Mucosa of rectum (tissue), 2 donors: Measurements from ENCODE around the gene SUSD4.
"Not testable (repeated sequence)": the region's sequence is repeated elsewhere in the genome, so short reads cannot be mapped to it uniquely, and the experiment has no call there.

Experiments used
- H3K27ac ChIP-seq, 2 donors: one replicate each; pipeline ENCODE4 v1.7.0; 2013; ENCODE audit warnings: inconsistent platforms in 2 of 2, low read depth in 2 of 2, low read length in 2 of 2
- H3K27me3 ChIP-seq, 2 donors: one replicate each; pipeline ENCODE4 v1.7.0; 2013; ENCODE audit warnings: low read length in 2 of 2; ENCODE audit not compliant: control insufficient read depth in 2 of 2, insufficient read depth in 2 of 2
- H3K36me3 ChIP-seq, 2 donors: one replicate each; pipeline ENCODE4 v1.7.0; 2013; ENCODE audit warnings: low read length in 2 of 2; ENCODE audit not compliant: control insufficient read depth in 2 of 2, insufficient read depth in 2 of 2
- H3K4me1 ChIP-seq, 2 donors: one replicate each; pipeline ENCODE4 v1.7.0; 2013; ENCODE audit warnings: low read length in 2 of 2, mild to moderate bottlenecking in 1 of 2; ENCODE audit not compliant: control insufficient read depth in 2 of 2, insufficient read depth in 2 of 2
- H3K4me3 ChIP-seq, 2 donors: one replicate each; pipeline ENCODE4 v1.7.0; 2013; ENCODE audit warnings: low read length in 2 of 2
- H3K9ac ChIP-seq, 2 donors: one replicate each; pipeline ENCODE4 v1.7.0; 2013; ENCODE audit warnings: low read length in 2 of 2, low read depth in 1 of 2, mild to moderate bottlenecking in 1 of 2
- H3K9me3 ChIP-seq, 2 donors: one replicate each; pipeline ENCODE4 v1.7.0; 2013; ENCODE audit warnings: low read length in 2 of 2; ENCODE audit not compliant: control insufficient read depth in 2 of 2
- donor health status: healthy.
- donor health status: Normal muscosa, but diverticular disease.

The SUSD4 gene

DNA sequence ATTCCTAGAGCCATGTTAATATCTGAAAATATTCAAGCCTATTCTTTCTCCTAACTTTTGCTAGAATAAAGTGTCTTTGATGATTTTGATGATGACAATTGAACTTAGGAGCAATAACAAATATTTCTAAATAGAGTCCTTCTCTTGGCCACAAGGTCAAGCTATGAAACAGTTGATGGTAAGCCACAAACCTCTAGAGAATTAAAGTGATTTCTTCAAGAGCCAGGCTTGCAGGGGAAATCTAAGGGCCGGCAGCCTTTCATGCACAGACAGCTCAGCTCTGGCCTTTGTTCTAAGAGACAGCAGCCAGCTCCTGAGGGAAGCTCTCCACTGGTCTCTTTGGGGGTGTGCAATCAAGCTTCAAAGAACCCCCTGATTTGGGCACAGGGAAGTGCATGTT lies 59.0 kb downstream of the SUSD4 start:
- H3K9ac ChIP-seq = no peak overlapping the region
- H3K4me1 ChIP-seq = no peaks in the 10 kb centered on the region
- no peak overlapping the region for H3K27ac ChIP-seq
- no peaks in the 10 kb centered on the region for H3K36me3 ChIP-seq
- H3K4me3 ChIP-seq = no peak overlapping the region
- no peaks in the 10 kb centered on the region for H3K27me3 ChIP-seq
- no peaks in the 10 kb centered on the region for H3K9me3 ChIP-seq

DNA sequence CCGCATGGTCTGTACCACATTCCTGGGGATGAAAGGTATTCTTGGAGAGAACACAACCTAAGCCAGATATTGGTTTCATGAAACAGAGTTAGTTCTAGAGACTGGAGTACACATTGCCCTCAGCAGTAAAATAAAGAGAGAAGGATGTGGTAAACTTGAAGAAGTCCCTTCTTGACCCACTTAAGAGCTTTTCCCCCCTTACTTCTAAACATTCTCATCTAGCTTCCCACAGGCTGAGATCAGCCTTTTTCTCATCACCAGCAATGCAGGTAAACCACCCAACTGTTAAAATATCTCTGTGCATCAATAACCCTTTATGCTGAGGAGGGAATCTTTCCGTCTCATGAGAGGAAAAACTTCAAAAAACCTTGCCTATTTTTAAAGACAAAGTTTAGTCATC lies 62.6 kb downstream of the SUSD4 start:
- Histone ChIP-seq H3K27ac (no peak overlapping the region), H3K4me1 (no peaks in the 10 kb centered on the region), H3K4me3 (no peak overlapping the region), H3K27me3 (no peaks in the 10 kb centered on the region), H3K9ac (no peak overlapping the region), H3K36me3 (no peaks in the 10 kb centered on the region), H3K9me3 (no peaks in the 10 kb centered on the region)

DNA sequence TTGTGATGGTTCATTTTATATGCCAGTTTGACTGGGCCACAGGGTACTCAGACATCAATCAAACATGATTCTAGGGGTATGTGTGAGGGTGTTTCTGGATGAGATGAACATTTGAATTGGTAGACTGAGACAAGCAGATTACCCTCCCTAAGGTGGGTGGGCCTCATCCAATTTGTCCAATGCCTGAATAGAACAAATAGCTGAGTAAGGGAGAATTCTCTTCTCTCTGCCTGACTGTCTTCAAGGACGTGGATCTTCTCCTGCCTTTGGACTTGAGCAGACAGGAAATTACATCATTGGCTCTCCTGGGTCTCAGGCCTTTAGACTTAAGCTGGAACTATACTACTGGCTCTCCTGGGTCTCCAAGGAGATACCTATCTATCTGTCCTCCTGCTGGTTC lies 64.4 kb downstream of the SUSD4 start:
- Histone ChIP-seq H3K36me3 (no peaks in the 10 kb centered on the region), H3K9me3 (no peaks in the 10 kb centered on the region), H3K27me3 (no peaks in the 10 kb centered on the region), H3K4me3 (no peak overlapping the region), H3K9ac (no peak overlapping the region), H3K4me1 (no peaks in the 10 kb centered on the region), H3K27ac (no peak overlapping the region)

DNA sequence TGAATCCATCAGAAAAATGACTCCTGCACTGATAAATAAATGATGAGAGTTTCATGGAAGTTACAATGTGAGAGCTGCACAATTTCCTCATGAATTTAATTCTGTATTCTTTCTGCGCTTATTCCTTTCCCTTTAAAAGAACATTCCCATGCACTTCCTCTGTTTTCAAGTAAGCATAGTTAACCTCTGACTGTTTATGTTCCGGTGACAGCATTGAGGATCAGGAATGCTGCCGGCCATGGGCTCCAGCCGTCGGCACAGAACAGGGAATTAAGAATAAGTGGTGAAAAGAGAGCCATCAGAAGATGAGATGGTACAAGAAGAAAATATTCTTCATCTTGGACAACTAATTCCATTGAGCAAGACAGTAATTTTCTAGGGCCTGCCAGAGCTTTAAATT lies 65.3 kb downstream of the SUSD4 start:
- no peak overlapping the region for H3K9ac ChIP-seq
- no peaks in the 10 kb centered on the region for H3K9me3 ChIP-seq
- no peak overlapping the region for H3K4me3 ChIP-seq
- no peaks in the 10 kb centered on the region for H3K36me3 ChIP-seq
- H3K27me3 ChIP-seq = no peaks in the 10 kb centered on the region
- H3K4me1 ChIP-seq = no peaks in the 10 kb centered on the region
- no peak overlapping the region for H3K27ac ChIP-seq

DNA sequence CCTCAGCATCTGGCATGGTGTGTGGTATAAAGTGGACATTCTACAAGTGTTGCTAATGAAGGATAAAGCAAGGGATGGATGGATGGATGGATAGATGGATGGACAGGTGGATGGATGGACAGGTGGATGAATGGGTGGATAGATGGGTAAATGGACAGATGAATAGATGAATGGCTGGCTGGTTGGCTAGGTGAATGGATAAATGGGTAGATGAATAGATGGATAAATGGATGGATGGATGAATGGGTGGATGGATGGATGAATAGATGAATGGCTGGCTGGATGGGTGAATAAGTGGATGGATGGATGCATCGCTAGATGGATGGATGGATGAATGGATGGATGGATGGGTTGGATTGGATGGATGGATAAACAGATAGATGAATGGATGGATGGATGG lies 66.2 kb downstream of the SUSD4 start:
- Histone ChIP-seq H3K27ac (no peak overlapping the region), H3K4me1 (no peaks in the 10 kb centered on the region), H3K27me3 (no peaks in the 10 kb centered on the region), H3K9me3 (no peaks in the 10 kb centered on the region), H3K36me3 (no peaks in the 10 kb centered on the region), H3K9ac (no peak overlapping the region), H3K4me3 (no peak overlapping the region)

DNA sequence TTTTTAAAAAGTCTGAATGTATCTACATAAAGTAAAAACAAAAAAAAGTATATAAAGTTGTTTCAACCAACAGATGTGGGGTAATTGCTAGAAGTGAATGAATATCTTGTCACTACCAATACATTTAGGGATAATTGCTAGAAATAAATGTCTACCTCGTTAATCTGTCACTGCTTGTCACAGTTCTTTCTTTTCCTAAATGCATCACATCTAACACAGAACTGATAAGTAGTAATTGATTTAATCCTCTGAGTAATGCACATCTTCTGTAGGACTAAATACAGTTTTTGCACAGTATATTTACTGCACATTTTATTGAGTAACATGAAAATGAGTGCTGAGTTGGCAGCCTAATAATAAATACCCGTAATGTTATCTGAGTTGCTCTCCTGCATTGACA lies 72.2 kb downstream of the SUSD4 start:
- H3K27ac ChIP-seq = no peak overlapping the region
- no peaks in the 10 kb centered on the region for H3K9me3 ChIP-seq
- H3K9ac ChIP-seq = no peak overlapping the region
- no peak overlapping the region for H3K4me3 ChIP-seq
- no peaks in the 10 kb centered on the region for H3K36me3 ChIP-seq
- H3K4me1 ChIP-seq = no peaks in the 10 kb centered on the region
- H3K27me3 ChIP-seq = no peaks in the 10 kb centered on the region

DNA sequence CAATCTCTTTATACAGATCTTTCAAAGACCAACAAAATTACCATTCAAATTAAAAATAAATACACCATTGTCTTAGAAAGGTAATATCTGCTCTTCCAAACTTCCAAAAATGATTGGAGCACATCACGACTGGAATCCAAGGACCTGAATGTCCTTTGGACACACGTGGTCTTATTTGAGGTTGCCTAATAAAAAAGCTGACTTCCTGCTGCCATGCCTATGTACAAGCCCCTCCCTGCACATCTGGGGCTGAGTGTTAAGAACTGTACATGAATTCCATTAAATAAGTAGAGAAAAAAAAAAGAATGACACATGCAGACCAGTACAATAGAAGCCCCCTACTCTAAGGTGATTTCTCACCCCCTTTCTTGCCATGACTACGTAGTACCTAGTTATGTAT lies 73.6 kb downstream of the SUSD4 start:
- H3K36me3 ChIP-seq = no peaks in the 10 kb centered on the region
- no peaks in the 10 kb centered on the region for H3K27me3 ChIP-seq
- H3K9me3 ChIP-seq = no peaks in the 10 kb centered on the region
- no peak overlapping the region for H3K4me3 ChIP-seq
- H3K9ac ChIP-seq = no peak overlapping the region
- no peaks in the 10 kb centered on the region for H3K4me1 ChIP-seq
- H3K27ac ChIP-seq = no peak overlapping the region

DNA sequence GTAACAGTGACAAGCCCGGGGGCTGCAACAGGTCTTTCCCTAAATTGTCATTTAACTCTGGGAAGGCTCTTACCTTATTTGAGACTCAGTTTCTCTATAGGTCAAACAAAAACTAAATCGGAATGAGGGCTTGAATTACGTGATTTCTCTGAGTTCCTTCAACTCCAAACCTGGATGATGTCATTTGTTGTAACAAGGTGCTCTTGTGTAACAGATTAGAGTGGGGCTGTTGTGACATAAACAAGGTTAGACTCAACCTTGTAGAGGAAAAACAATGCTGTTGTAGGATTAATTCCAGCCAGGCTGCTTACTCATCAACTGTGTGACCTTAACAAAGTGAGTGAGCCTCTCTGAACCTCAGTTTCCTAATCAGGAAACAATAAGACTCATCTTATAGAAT lies 74.4 kb downstream of the SUSD4 start:
- H3K27ac ChIP-seq = no peak overlapping the region
- no peaks in the 10 kb centered on the region for H3K4me1 ChIP-seq
- H3K4me3 ChIP-seq = no peak overlapping the region
- no peaks in the 10 kb centered on the region for H3K36me3 ChIP-seq
- H3K27me3 ChIP-seq = no peaks in the 10 kb centered on the region
- H3K9ac ChIP-seq = no peak overlapping the region
- no peaks in the 10 kb centered on the region for H3K9me3 ChIP-seq

DNA sequence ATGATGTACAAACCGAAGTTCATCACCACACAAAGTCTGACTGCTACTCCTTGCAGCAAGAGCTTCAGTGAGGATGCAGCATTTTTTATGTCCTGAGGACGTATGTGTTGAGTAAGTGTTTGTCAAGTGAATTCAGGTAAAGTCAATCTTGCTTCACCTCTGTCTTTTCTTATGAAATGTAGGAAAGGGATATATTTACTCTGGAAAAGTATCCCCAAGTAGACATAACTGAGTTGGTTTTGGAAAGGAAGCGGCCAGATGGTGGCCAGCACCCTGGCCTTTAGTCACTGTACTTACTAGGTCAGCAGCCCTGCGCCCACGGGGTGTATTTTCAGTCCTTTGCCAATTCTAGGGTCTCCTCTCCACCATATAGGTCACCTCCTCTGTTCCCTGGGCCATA lies 75.2 kb downstream of the SUSD4 start:
- Histone ChIP-seq H3K9me3 (no peaks in the 10 kb centered on the region), H3K36me3 (no peaks in the 10 kb centered on the region), H3K9ac (no peak overlapping the region), H3K27me3 (no peaks in the 10 kb centered on the region), H3K4me1 (no peaks in the 10 kb centered on the region), H3K27ac (no peak overlapping the region), H3K4me3 (no peak overlapping the region)

DNA sequence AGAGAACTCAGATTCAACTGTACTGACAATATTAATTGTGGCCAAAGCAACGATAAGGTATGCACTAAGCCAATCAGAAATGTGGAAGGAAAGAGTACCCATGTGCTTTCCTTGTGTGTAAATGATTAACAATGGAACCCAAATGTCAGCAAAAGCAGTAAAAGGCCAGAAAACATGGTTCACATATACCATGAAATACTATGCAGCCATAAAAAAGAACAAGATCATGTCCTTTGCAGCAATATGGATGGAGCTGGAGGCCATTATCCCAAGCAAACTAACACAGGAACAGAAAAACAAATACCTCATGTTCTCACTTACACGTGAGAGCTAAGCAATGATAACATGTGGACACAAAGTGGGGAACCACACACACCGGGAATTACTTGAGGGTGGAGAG lies 78.5 kb downstream of the SUSD4 start:
- H3K36me3 ChIP-seq = no peaks in the 10 kb centered on the region
- H3K9ac ChIP-seq = no peak overlapping the region
- no peak overlapping the region for H3K27ac ChIP-seq
- H3K4me3 ChIP-seq = no peak overlapping the region
- H3K27me3 ChIP-seq = no peaks in the 10 kb centered on the region
- H3K9me3 ChIP-seq = no peaks in the 10 kb centered on the region
- no peaks in the 10 kb centered on the region for H3K4me1 ChIP-seq

DNA sequence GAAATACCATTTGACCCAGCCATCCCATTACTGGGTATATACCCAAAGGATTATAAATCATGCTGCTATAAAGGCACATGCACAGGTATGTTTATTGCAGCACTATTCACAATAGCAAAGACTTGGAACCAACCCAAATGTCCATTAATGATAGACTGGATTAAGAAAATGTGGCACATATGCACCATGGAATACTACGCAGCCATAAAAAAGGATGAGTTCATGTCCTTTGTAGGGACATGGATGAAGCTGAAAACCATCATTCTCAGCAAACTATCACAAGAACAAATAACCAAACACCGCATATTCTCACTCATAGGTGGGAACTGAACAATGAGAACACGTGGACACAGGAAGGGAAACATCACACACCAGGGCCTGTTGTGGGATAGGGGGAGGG lies 80.3 kb downstream of the SUSD4 start:
- H3K9me3 ChIP-seq, H3K4me3 ChIP-seq, H3K4me1 ChIP-seq, H3K27ac ChIP-seq, H3K9ac ChIP-seq, H3K27me3 ChIP-seq, H3K36me3 ChIP-seq: not testable (repeated sequence)
